Sigmoid colon (tissue), 7 donors: ENCODE data around the gene PODXL2. TPM values are rescaled to one million over a fixed set of nuclear protein-coding genes. Genes with fewer than 3 reads are reported as not detected.

Experiments used
- DNase-seq: peaks from one replicate; pipeline ENCODE4 v3.0.0-alpha.2; 2019
- H3K27ac ChIP-seq, 4 donors: fragments of 200-600 bp; sonication (generic); one replicate each; pipeline ENCODE4 v1.5.1; 2016 to 2019; ENCODE audit warnings: mild to moderate bottlenecking in 1 of 4
- H3K27me3 ChIP-seq, 3 donors: fragments of 200-600 bp; sonication (generic); one replicate each; pipeline ENCODE4 v1.5.1; 2019; ENCODE audit warnings: mild to moderate bottlenecking in 1 of 3
- H3K36me3 ChIP-seq, 4 donors: fragments of 200-600 bp; sonication (generic); one replicate each; pipeline ENCODE4 v1.5.1; 2016 to 2019
- H3K4me1 ChIP-seq, 4 donors: fragments of 200-600 bp; sonication (generic); one replicate each; pipeline ENCODE4 v1.5.1; 2017 to 2019
- H3K4me3 ChIP-seq, 4 donors: fragments of 200-600 bp; sonication (generic); one replicate each; pipeline ENCODE4 v1.5.1; 2017 to 2019; ENCODE audit warnings: mild to moderate bottlenecking in 2 of 4, moderate library complexity in 1 of 4
- H3K9me3 ChIP-seq, 4 donors: fragments of 200-600 bp in 3 of 4; sonication (generic) in 3 of 4; one replicate each; pipeline versions ENCODE4 v1.5.1 to v1.6.1; 2013 to 2019
- EP300 ChIP-seq, 4 donors: sonication (generic); formaldehyde crosslinking; IDR thresholded peaks; one replicate each; pipeline ENCODE4 v1.6.1; 2017; ENCODE audit warnings: antibody characterized with exemption in 4 of 4
- POLR2A ChIP-seq, 2 donors: fragments of 450-650 bp; IDR thresholded peaks; one replicate each; pipeline ENCODE4 v1.6.1; 2016; ENCODE audit warnings: antibody characterized with exemption in 2 of 2, mild to moderate bottlenecking in 2 of 2, moderate library complexity in 2 of 2
- POLR2AphosphoS5 ChIP-seq, 4 donors: sonication (generic); formaldehyde crosslinking; IDR thresholded peaks; one replicate each; pipeline ENCODE4 v1.6.1; 2017; ENCODE audit warnings: antibody characterized with exemption in 4 of 4
- WGBS, 2 donors: extraction: QIAGEN DNeasy Blood & Tissue Kit; methylation state at CpG; one replicate each; pipeline ENCODE4 v1.1.7; 2013; 5-methylcytosine and 5-hydroxymethylcytosine counted together
- intact Hi-C: fragments of 100-400 bp; cut with DNase I; formaldehyde crosslinking; loops from one replicate; pipeline ENCODE4 v1.15.1; 2023
- polyA plus RNA-seq, 3 donors: library from polyadenylated mRNA; stranded (reverse); fragments of 200-250 nt; gene quantifications; one replicate each; pipeline ENCODE4 v1.2.3, GENCODE V29; 2013
- total RNA-seq, 4 donors: library from RNA; depleted of rRNA; stranded (reverse); fragments of >200 nt; gene quantifications; one replicate each; pipeline ENCODE4 v1.1.0, GENCODE V29; 2016
- TF ChIP-seq, protein P1 (sequence below), 4 experiments: fragments of 450-650 bp in 3 of 4; fragments of 200-600 bp in 1 of 4; IDR thresholded peaks; one replicate each; pipeline ENCODE4 v1.5.1; 2016 to 2019; ENCODE audit warnings: antibody characterized with exemption in 4 of 4, mild to moderate bottlenecking in 3 of 4, moderate library complexity in 2 of 4
- donor health status: healthy with polysubstance abuse.
- donor health status: Bipolar disorder and iron deficiency.
- donor health status: healthy.

Gene PODXL2
- total and polyA plus RNA-seq, 7 donors: 2.0 to 16.7 (median 2.8) TPM

DNA sequence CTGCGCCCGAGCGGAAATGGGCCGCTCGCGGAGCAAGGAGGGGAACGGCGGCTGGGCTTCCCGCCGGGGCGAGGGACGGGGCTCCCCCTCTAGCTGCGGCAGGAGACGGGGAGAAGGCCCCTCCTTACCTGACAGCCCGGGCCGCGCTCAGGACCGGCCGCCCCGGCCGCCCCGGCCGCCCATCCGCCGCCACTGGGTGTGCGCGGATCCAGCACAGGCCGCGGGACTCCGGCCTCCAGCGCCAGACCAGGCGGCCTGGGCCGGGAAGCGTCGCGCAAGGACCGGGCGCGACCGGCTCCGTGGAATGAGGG is 38.7 kb upstream of the PODXL2 start:
- Histone ChIP-seq H3K36me3 (no peaks in the 10 kb centered on the region), H3K27me3 (no peaks in the 10 kb centered on the region), H3K27ac (peak overlapping the region; percentile 88 to 96 (median 94)), H3K4me1 (peaks cover 0 to 55% (median 48%) of the 10 kb centered on the region in 4 donors), H3K9me3 (no peaks in the 10 kb centered on the region), H3K4me3 (peak overlapping the region; percentile 64 to 94 (median 78))
- DNase-seq: peak; percentile 74
- TF ChIP-seq EP300 (IDR thresholded peaks at IDR 0.05) (no peak), POLR2A (IDR thresholded peaks at IDR 0.05) (no peak)
- WGBS, 2 donors: 0% methylated on average over 41 of the region's 41 CpGs
- intact Hi-C loops: no loop called here

- intact Hi-C loops: no loop called here
- Histone ChIP-seq H3K9me3 (no peaks in the 10 kb centered on the region), H3K4me1 (peaks cover 0 to 49% (median 43%) of the 10 kb centered on the region in 4 donors), H3K27me3 (no peaks in the 10 kb centered on the region), H3K4me3 (peak within 1 kb of the TSS; percentile 64 to 94 (median 78)), H3K36me3 (no peaks in the 10 kb centered on the region), H3K27ac (peak within 1 kb of the TSS; percentile 88 to 96 (median 94))
- TF ChIP-seq POLR2AphosphoS5 (IDR thresholded peaks at IDR 0.05) (peak; percentile 48 to 78 (median 55)), EP300 (IDR thresholded peaks at IDR 0.05) (peak in 1 of 4 donors; percentile 23), POLR2A (IDR thresholded peaks at IDR 0.05) (no peak)
- WGBS, 2 donors: 1% methylated on average over 72 of the region's 72 CpGs
- peak; percentile 96 for DNase-seq
These were observed 38.2 kb upstream of the PODXL2 start, which contains the start of gene TPRA1 for GRCh38 chr3:127590593-127591465. TPRA1 (minus strand) TSS chr3:127590733; CDS start chr3:127580146, 10,587 bp downstream.

DNA sequence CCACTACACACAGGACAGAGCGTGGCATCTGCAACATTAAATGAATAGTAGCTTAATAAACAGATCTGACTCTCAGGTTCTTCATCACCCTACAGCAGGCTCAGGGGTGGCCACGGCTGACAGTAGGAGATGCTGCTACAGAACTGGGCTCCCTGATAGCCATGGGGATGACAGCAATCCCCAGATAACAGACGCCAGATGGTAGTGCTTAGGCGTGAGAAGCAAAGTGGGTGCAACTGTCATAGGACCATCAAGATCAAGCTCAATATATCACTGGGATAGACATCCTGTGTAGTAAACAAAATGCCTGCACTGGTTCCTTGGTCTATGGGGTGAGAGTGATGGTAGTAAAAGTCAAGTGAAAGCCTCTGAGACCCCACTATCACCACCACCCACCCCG is 35.8 kb upstream of the PODXL2 start:
- Histone ChIP-seq H3K4me3 (no peak overlapping the region), H3K4me1 (peaks cover 0 to 34% (median 26%) of the 10 kb centered on the region in 4 donors), H3K36me3 (no peaks in the 10 kb centered on the region), H3K27me3 (no peaks in the 10 kb centered on the region), H3K9me3 (no peaks in the 10 kb centered on the region), H3K27ac (no peak overlapping the region)
- TF ChIP-seq POLR2AphosphoS5 (IDR thresholded peaks at IDR 0.05) (no peak), POLR2A (IDR thresholded peaks at IDR 0.05) (no peak), EP300 (IDR thresholded peaks at IDR 0.05) (no peak)
- TF ChIP-seq, protein P1, sequence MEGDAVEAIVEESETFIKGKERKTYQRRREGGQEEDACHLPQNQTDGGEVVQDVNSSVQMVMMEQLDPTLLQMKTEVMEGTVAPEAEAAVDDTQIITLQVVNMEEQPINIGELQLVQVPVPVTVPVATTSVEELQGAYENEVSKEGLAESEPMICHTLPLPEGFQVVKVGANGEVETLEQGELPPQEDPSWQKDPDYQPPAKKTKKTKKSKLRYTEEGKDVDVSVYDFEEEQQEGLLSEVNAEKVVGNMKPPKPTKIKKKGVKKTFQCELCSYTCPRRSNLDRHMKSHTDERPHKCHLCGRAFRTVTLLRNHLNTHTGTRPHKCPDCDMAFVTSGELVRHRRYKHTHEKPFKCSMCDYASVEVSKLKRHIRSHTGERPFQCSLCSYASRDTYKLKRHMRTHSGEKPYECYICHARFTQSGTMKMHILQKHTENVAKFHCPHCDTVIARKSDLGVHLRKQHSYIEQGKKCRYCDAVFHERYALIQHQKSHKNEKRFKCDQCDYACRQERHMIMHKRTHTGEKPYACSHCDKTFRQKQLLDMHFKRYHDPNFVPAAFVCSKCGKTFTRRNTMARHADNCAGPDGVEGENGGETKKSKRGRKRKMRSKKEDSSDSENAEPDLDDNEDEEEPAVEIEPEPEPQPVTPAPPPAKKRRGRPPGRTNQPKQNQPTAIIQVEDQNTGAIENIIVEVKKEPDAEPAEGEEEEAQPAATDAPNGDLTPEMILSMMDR (IDR thresholded peaks at IDR 0.05): no peak
- intact Hi-C loops: no loop called here
- 94 to 96% methylated on average over 5 of the region's 5 CpGs for WGBS, 2 donors
- DNase-seq: no peak

- TF ChIP-seq POLR2AphosphoS5 (IDR thresholded peaks at IDR 0.05): no peak
- no peak for TF ChIP-seq EP300 (IDR thresholded peaks at IDR 0.05)
- TF ChIP-seq, protein P1 (IDR thresholded peaks at IDR 0.05): no peak
- TF ChIP-seq POLR2A (IDR thresholded peaks at IDR 0.05): no peak
- Histone ChIP-seq H3K4me1 (peaks cover 0 to 26% (median 20%) of the 10 kb centered on the region in 4 donors), H3K27me3 (no peaks in the 10 kb centered on the region), H3K36me3 (no peaks in the 10 kb centered on the region), H3K27ac (no peak overlapping the region), H3K9me3 (no peaks in the 10 kb centered on the region), H3K4me3 (no peak overlapping the region)
- no peak for DNase-seq
- intact Hi-C loops: loop anchor here (5.0 kb wide), 2 partner anchors 77 to 227 kb away; partner anchors contain the start of genes ABTB1 and MGLL
- 90 to 93% methylated on average over 4 of the region's 4 CpGs for WGBS, 2 donors
These were observed 33.7 kb upstream of the PODXL2 start for GRCh38 chr3:127595303-127595702.

- intact Hi-C loops: loop anchor here (5.0 kb wide), 2 partner anchors 75 to 225 kb away; partner anchors contain the start of genes ABTB1 and MGLL
- H3K27me3 ChIP-seq: no peaks in the 10 kb centered on the region
- H3K9me3 ChIP-seq: no peaks in the 10 kb centered on the region
- H3K36me3 ChIP-seq: no peaks in the 10 kb centered on the region
- no peak for TF ChIP-seq POLR2A (IDR thresholded peaks at IDR 0.05)
- no peak for TF ChIP-seq POLR2AphosphoS5 (IDR thresholded peaks at IDR 0.05)
- TF ChIP-seq, protein P1 (IDR thresholded peaks at IDR 0.05): no peak
- no peak for TF ChIP-seq EP300 (IDR thresholded peaks at IDR 0.05)
- peaks cover 0 to 16% (median 11%) of the 10 kb centered on the region in 4 donors for H3K4me1 ChIP-seq
- H3K27ac ChIP-seq: no peak overlapping the region
- 84 to 86% methylated on average over 12 of the region's 12 CpGs for WGBS, 2 donors
- DNase-seq: no peak
- H3K4me3 ChIP-seq: peak overlapping the region in 1 of 4 donors; percentile 63
These were observed 31.8 kb upstream of the PODXL2 start for GRCh38 chr3:127597020-127597771.
